ENCODE measurements around the gene ZFYVE21.

Gene ZFYVE21

DNA sequence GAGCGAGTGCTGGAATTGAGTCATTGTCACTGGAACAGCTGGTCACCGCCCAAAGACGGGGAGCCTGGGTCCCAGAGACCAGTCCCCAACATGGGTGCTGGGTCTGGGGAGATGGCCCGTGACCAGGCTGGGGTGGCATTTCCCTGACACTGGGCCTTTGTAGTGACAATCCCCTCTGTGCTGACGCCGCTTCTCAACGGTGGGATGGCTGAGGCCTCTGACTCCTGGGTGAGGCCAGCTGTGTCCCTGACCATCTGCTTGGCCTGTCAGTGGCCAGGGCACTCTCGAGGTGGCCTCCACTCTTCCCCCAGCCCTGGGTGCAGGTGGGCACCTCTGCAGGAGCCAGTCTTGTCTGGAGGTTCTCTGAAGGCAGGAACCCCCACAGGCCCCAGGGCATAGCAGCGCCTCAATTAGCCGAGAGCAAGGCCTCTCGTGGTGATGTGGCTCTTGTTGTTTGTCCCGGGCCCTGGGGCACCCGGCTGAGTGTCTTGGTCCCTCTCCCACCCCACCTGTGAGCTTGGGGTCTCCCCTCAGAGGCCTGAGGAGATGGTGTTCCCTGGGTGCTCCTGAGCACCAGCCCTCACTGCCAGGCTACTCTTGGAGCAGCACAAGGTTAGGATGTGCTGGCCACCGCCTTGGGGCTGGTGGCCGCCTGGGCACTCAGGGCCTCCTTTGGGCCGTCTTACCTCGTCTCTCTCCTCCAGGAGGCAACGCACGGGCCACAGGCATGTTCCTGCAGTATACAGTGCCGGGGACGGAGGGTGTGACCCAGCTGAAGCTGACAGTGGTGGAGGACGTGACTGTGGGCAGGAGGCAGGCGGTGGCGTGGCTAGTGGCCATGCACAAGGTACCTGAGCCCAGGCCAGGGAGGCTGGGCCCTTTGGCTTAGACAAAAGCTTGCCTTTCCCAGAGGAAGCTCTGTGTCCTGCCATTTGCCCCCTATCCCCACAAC, 16.6 kb downstream of the ZFYVE21 start:
- Mint-ChIP-seq H3K4me1 (no peaks in the 10 kb centered on the region), H3K9me3 (no peaks in the 10 kb centered on the region), H3K36me3 (peaks cover 6% of the 10 kb centered on the region), H3K27me3 (no peaks in the 10 kb centered on the region), H3K27ac (no peak overlapping the region), H3K4me3 (no peak overlapping the region)
- no peak for DNase-seq
- CTCF ChIA-PET: interaction anchor here (0.9 kb wide), 1 partner anchor 73 kb away, joined by 3 read pairs; no protein-coding TSS in a partner anchor

- no peak for DNase-seq
- no peak overlapping the region for H3K4me3 Mint-ChIP-seq
- CTCF ChIA-PET: interaction anchor here (0.9 kb wide), 1 partner anchor 73 kb away, joined by 3 read pairs; no protein-coding TSS in a partner anchor
- H3K4me1 Mint-ChIP-seq: no peaks in the 10 kb centered on the region
- peaks cover 6% of the 10 kb centered on the region for H3K36me3 Mint-ChIP-seq
- no peaks in the 10 kb centered on the region for H3K27me3 Mint-ChIP-seq
- no peaks in the 10 kb centered on the region for H3K9me3 Mint-ChIP-seq
- H3K27ac Mint-ChIP-seq: no peak overlapping the region
These were observed 17.4 kb downstream of the ZFYVE21 start for GRCh38 chr14:103732868-103733620.

- peaks cover 6% of the 10 kb centered on the region for H3K36me3 Mint-ChIP-seq
- no peak overlapping the region for H3K4me3 Mint-ChIP-seq
- H3K9me3 Mint-ChIP-seq: no peaks in the 10 kb centered on the region
- CTCF ChIA-PET: no interaction called here
- no peak overlapping the region for H3K27ac Mint-ChIP-seq
- DNase-seq: no peak
- no peaks in the 10 kb centered on the region for H3K4me1 Mint-ChIP-seq
- H3K27me3 Mint-ChIP-seq: no peaks in the 10 kb centered on the region
These were observed 18.0 kb downstream of the ZFYVE21 start for GRCh38 chr14:103733651-103734050.

DNA sequence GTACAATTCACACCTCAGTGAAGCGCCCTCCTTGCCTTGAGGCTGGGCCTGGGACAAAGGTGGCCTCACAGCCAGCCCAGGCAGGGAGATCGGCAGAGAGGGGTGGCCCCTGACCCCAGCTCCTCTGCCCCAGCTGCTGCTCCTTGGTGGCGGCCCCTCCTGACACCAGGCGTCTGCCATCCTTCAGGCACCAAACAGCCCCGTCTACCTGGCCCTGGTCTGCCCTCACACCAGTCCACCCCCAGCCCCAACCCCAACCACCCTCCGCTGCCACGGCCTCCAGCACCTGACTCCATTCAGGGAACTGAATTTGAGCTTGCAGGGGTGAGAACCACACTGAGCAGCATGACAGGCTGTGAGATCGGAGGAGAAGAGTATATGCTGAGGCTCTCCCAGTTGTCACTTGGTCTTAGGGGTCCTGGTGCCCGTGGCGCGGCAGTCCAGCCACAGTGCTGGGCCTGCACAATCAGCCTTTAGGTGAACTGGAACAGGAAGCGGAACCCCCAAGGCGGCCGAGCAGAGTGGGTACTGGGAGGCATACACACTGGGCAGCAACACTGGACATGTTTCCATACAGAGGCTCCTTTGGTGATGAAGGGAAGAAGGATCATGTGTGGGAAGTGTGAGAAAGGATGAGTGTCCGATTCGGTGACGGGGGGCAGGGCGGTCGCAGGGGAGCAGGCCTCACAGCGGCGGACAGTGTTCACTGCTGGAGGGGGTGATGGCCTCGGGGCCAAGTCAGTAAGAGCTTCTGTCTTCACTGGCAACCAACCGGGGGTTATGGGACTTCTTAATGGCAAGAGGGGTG, 18.7 kb downstream of the ZFYVE21 start:
- Mint-ChIP-seq H3K27me3 (no peaks in the 10 kb centered on the region), H3K4me3 (no peak overlapping the region), H3K4me1 (no peaks in the 10 kb centered on the region), H3K36me3 (peaks cover 6% of the 10 kb centered on the region), H3K9me3 (no peaks in the 10 kb centered on the region), H3K27ac (no peak overlapping the region)
- CTCF ChIA-PET: interaction anchor here (1.4 kb wide), 1 partner anchor 176 kb away, joined by 3 read pairs; no protein-coding TSS in a partner anchor
- DNase-seq: no peak

DNA sequence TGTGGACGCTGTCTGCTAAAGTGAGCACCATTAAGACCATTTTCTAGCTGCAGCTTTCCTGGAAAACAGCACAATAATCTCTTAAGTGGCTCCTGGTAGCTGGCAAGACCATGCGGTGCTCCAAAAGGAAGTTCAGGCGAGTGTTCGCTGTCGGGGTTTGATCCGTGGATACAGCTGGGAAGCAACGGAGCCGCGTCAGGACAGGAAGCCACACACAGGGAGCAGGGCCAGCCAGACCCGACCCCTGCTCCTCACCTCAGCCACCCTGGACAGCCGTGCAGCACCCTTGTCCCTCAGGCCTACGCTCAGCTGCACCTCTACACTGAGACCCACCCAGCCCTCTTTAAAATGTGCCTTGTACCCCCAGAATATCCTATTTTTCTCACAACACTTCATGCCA, 19.4 kb downstream of the ZFYVE21 start:
- CTCF ChIA-PET: interaction anchor here (1.4 kb wide), 1 partner anchor 175 kb away, joined by 3 read pairs; no protein-coding TSS in a partner anchor
- peaks cover 5% of the 10 kb centered on the region for H3K36me3 Mint-ChIP-seq
- H3K9me3 Mint-ChIP-seq: no peaks in the 10 kb centered on the region
- no peaks in the 10 kb centered on the region for H3K4me1 Mint-ChIP-seq
- no peak overlapping the region for H3K4me3 Mint-ChIP-seq
- no peaks in the 10 kb centered on the region for H3K27me3 Mint-ChIP-seq
- no peak for DNase-seq
- no peak overlapping the region for H3K27ac Mint-ChIP-seq

- CTCF ChIA-PET: interaction anchor here (1.4 kb wide), 1 partner anchor 175 kb away, joined by 3 read pairs; no protein-coding TSS in a partner anchor
- DNase-seq: no peak
- Mint-ChIP-seq H3K36me3 (peaks cover 5% of the 10 kb centered on the region), H3K4me3 (no peak overlapping the region), H3K27me3 (no peaks in the 10 kb centered on the region), H3K9me3 (no peaks in the 10 kb centered on the region), H3K4me1 (no peaks in the 10 kb centered on the region), H3K27ac (no peak overlapping the region)
These were observed 19.8 kb downstream of the ZFYVE21 start for GRCh38 chr14:103735439-103735814.

- CTCF ChIA-PET: interaction anchor here (1.4 kb wide), 1 partner anchor 174 kb away, joined by 3 read pairs; no protein-coding TSS in a partner anchor
- H3K4me1 Mint-ChIP-seq: no peaks in the 10 kb centered on the region
- no peak overlapping the region for H3K27ac Mint-ChIP-seq
- H3K36me3 Mint-ChIP-seq: peaks cover 5% of the 10 kb centered on the region
- no peaks in the 10 kb centered on the region for H3K9me3 Mint-ChIP-seq
- H3K27me3 Mint-ChIP-seq: no peaks in the 10 kb centered on the region
- H3K4me3 Mint-ChIP-seq: no peak overlapping the region
- no peak for DNase-seq
These were observed 20.4 kb downstream of the ZFYVE21 start for GRCh38 chr14:103735815-103736545.

GRCh38 chr14:103736546-103737431, 21.2 kb downstream of the ZFYVE21 start:
- no peaks in the 10 kb centered on the region for H3K4me1 Mint-ChIP-seq
- H3K9me3 Mint-ChIP-seq: no peaks in the 10 kb centered on the region
- peaks cover 5% of the 10 kb centered on the region for H3K36me3 Mint-ChIP-seq
- CTCF ChIA-PET: no interaction called here
- no peak overlapping the region for H3K4me3 Mint-ChIP-seq
- H3K27me3 Mint-ChIP-seq: no peaks in the 10 kb centered on the region
- no peak for DNase-seq
- no peak overlapping the region for H3K27ac Mint-ChIP-seq

DNA sequence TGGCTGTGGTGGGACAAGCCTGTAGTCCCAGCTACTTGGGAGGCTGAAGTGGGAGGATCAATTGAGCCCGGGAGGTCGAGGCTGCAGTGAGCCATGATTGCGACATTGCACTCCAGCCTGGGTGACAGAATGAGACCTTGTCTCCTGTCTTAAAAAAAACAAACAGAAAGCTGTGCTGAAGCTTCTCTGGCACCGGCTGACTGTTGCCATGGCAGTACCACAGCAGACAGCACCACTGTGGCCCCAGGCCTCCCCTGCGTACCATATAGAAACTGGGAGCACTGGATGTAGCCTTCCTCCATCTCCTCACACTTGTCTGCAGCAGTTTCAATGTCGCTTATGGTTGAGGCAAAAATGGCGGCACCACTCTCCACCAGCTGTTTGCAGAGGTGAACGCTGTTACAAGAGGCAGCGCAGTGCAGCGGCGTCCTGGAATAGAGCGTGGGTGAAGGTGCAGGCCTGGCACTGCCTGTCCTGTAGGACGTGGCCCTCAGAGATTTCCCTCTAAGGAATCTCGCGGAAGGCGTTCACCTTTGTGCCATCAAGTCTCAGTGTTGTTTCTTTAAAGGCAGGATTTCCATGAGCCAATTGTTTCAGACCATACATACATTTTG, 21.9 kb downstream of the ZFYVE21 start:
- no peaks in the 10 kb centered on the region for H3K27me3 Mint-ChIP-seq
- H3K36me3 Mint-ChIP-seq: peaks cover 5% of the 10 kb centered on the region
- H3K4me1 Mint-ChIP-seq: no peaks in the 10 kb centered on the region
- no peak overlapping the region for H3K27ac Mint-ChIP-seq
- no peaks in the 10 kb centered on the region for H3K9me3 Mint-ChIP-seq
- H3K4me3 Mint-ChIP-seq: no peak overlapping the region
- DNase-seq: peak; percentile 13
- CTCF ChIA-PET: no interaction called here

GRCh38 chr14:103738166-103738565, 22.6 kb downstream of the ZFYVE21 start:
- H3K27me3 Mint-ChIP-seq: no peaks in the 10 kb centered on the region
- no peak overlapping the region for H3K4me3 Mint-ChIP-seq
- H3K4me1 Mint-ChIP-seq: no peaks in the 10 kb centered on the region
- H3K36me3 Mint-ChIP-seq: peaks cover 1% of the 10 kb centered on the region
- peak; percentile 5 for DNase-seq
- CTCF ChIA-PET: no interaction called here
- no peaks in the 10 kb centered on the region for H3K9me3 Mint-ChIP-seq
- no peak overlapping the region for H3K27ac Mint-ChIP-seq

DNA sequence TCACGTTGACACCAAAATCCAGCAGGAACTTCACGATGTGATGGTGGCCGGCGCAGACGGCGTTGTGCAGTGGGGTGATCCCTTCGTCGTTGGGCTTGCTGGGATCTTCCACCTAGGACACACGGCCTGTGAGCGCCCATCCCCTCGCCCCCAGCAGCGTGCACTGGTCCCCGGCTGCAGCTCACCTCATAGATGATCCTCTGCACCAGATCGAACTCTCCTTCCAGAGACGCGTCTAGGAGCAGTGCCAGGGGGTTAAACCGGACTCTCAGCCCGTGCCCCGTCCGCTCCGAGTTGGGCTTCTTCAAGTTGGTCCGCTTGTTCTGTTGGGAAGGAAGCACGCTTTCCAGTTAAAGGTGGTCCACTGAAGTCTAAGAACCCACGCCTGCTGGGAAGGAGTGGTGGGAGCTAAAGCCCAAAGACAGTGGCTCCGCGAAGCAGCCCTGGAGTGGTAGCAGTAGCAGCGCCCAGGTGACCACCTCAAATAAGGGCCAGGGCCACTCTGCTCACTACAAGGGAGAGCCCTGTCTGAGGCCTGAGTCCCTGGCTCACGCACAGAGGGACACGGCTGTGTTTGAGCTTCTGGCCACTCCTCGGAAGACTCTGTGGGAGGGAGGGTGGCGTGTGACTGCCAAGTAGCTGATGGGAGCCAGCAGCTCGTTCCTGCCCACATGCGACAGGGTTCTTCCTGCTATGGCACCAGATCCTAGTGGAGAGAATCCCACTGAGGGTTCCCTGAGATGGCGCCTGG, 23.3 kb downstream of the ZFYVE21 start:
- DNase-seq: peak; percentile 11
- Mint-ChIP-seq H3K4me1 (no peaks in the 10 kb centered on the region), H3K27me3 (no peaks in the 10 kb centered on the region), H3K36me3 (no peaks in the 10 kb centered on the region), H3K4me3 (no peak overlapping the region), H3K27ac (no peak overlapping the region), H3K9me3 (no peaks in the 10 kb centered on the region)
- CTCF ChIA-PET: no interaction called here

DNA sequence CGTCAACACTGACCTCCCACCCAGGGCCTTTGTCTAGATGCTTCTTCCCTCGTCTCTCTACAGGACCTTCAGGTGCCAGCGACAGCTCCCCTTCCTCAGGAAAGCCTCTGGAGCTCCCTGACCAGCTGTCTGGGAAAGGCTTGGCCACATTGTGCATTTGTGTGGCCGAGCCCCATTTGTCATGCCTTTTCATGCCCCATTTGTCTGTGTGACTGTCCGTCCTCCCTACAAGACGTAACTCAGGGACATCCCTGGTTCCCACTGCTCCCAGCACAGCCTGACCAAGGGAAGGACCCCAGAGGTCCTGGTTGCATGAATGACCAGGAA, 23.8 kb downstream of the ZFYVE21 start:
- Mint-ChIP-seq H3K4me3 (no peak overlapping the region), H3K9me3 (no peaks in the 10 kb centered on the region), H3K4me1 (no peaks in the 10 kb centered on the region), H3K36me3 (no peaks in the 10 kb centered on the region), H3K27ac (no peak overlapping the region), H3K27me3 (no peaks in the 10 kb centered on the region)
- DNase-seq: no peak
- CTCF ChIA-PET: no interaction called here

Data from activated naive CD4-positive, alpha-beta T cell treated with anti-CD3 and anti-CD28 coated beads, Interleukin-2, amount 10 ng/mL, durations not matched to agents 7 days and 5 days (primary cell).